IMR-90 (cell line): ENCODE measurements around the gene POLR3A. TPM values are rescaled to one million over a fixed set of nuclear protein-coding genes. Genes with fewer than 3 reads are reported as not detected.
A peak's percentile ranks its signal among the peaks of the same experiment; 100 is the strongest.

Experiments
- ATAC-seq: fragments of 200-7000 bp; cut with Tn5 transposase; 2 replicates; pipeline ENCODE4 v1.9.1; 2020; ENCODE audit warnings: low read depth, mild to moderate bottlenecking, moderate library complexity
- BruUV-seq: library from RNA; stranded (reverse); fragments of 400-500 nt; replicated peaks from 2 replicates; lab custom pipeline; 2021; lab: Mats Ljungman, UMichigan
- CTCF ChIA-PET: fragments of 300-600 bp; formaldehyde crosslinking; extraction: SDS; loops from one replicate; lab custom pipeline; 2021; ENCODE audit warnings: antibody characterized with exemption; lab: Yijun Ruan, JAX
- POLR2A ChIA-PET: fragments of 300-600 bp; sonication (Branson Sonifier 250); formaldehyde crosslinking; loops from one replicate; lab custom pipeline; 2022; ENCODE audit warnings: antibody characterized with exemption; ENCODE audit not compliant: unreplicated experiment; lab: Charles Lee
- DNase-seq: peaks from one replicate; pipeline ENCODE4 v3.0.0; 2013
- H2AFZ ChIP-seq: replicated peaks from 2 replicates; pipeline ENCODE3; 2013; ENCODE audit warnings: low read length, mild to moderate bottlenecking; ENCODE audit not compliant: poor library complexity
- H2AK5ac ChIP-seq: 2 replicates; pipeline ENCODE4 v1.6.1; 2013; ENCODE audit warnings: low read depth, low read length, inconsistent platforms
- H2AK9ac ChIP-seq: replicated peaks from 2 replicates; pipeline ENCODE3; 2013; ENCODE audit warnings: mild to moderate bottlenecking, low read depth, low read length, moderate library complexity; ENCODE audit not compliant: poor library complexity
- H2BK120ac ChIP-seq: 2 replicates; pipeline ENCODE4 v1.6.1; 2013; ENCODE audit warnings: low read depth, low read length, inconsistent platforms
- H2BK15ac ChIP-seq: 3 replicates; pipeline ENCODE4 v1.6.1; 2013; ENCODE audit warnings: low read depth, low read length, inconsistent platforms
- H2BK20ac ChIP-seq: 2 replicates; pipeline ENCODE4 v1.6.1; 2013; ENCODE audit warnings: low read depth, mild to moderate bottlenecking, inconsistent platforms, low read length, moderate library complexity
- H2BK5ac ChIP-seq: 2 replicates; pipeline ENCODE4 v1.6.1; 2013; ENCODE audit warnings: mild to moderate bottlenecking, low read depth, low read length, inconsistent platforms; ENCODE audit not compliant: poor library complexity, severe bottlenecking
- H3K14ac ChIP-seq: replicated peaks from 2 replicates; pipeline ENCODE4 v1.6.1; 2013; ENCODE audit warnings: low read depth, low read length, inconsistent platforms
- H3K18ac ChIP-seq: 2 replicates; pipeline ENCODE4 v1.6.1; 2013; ENCODE audit warnings: low read depth, low read length, control low read depth
- H3K23ac ChIP-seq: 2 replicates; pipeline ENCODE4 v1.6.1; 2013; ENCODE audit warnings: low read depth, low read length, inconsistent platforms
- H3K27ac ChIP-seq: 2 replicates; pipeline ENCODE4 v1.5.1; 2013; ENCODE audit warnings: mild to moderate bottlenecking, control low read depth, low read length; ENCODE audit not compliant: insufficient read depth
- H3K27me3 ChIP-seq: 2 replicates; pipeline ENCODE4 v1.6.1; 2013; ENCODE audit warnings: low read length; ENCODE audit not compliant: control insufficient read depth, insufficient read depth
- H3K36me3 ChIP-seq: 2 replicates; pipeline ENCODE4 v1.6.1; 2013; ENCODE audit warnings: low read length, mixed read lengths; ENCODE audit not compliant: control insufficient read depth, insufficient read depth
- H3K4ac ChIP-seq: 2 replicates; pipeline ENCODE4 v1.6.1; 2013; ENCODE audit warnings: low read depth, low read length, inconsistent platforms
- H3K4me1 ChIP-seq: 2 replicates; pipeline ENCODE4 v1.6.1; 2013; ENCODE audit warnings: low read length, mixed read lengths; ENCODE audit not compliant: control insufficient read depth, insufficient read depth
- H3K4me2 ChIP-seq: 2 replicates; pipeline ENCODE4 v1.6.1; 2013; ENCODE audit warnings: low read depth, mild to moderate bottlenecking, control low read depth, low read length, moderate library complexity
- H3K4me3 ChIP-seq: 2 replicates; pipeline ENCODE4 v1.5.1; 2013; ENCODE audit warnings: low read depth, mild to moderate bottlenecking, control low read depth, low read length, moderate library complexity; ENCODE audit not compliant: insufficient read depth
- H3K56ac ChIP-seq: 2 replicates; pipeline ENCODE4 v1.6.1; 2013; ENCODE audit warnings: low read length, inconsistent platforms; ENCODE audit not compliant: insufficient read depth; ENCODE audit errors: extremely low read depth
- H3K79me1 ChIP-seq, 2 experiments: 2 replicates each; pipeline ENCODE4 v1.6.1; 2013; ENCODE audit warnings: low read length in 2 of 2, inconsistent platforms in 1 of 2, low read depth in 1 of 2
- H3K9ac ChIP-seq: 2 replicates; pipeline ENCODE4 v1.6.1; 2013; ENCODE audit warnings: low read depth, low read length, control low read depth
- H3K9me1 ChIP-seq: 2 replicates; pipeline ENCODE4 v1.6.1; 2013; ENCODE audit warnings: low read length, inconsistent platforms; ENCODE audit not compliant: insufficient read depth
- H3K9me3 ChIP-seq: 2 replicates; pipeline ENCODE4 v1.6.1; 2013; ENCODE audit warnings: low read length; ENCODE audit not compliant: control insufficient read depth, insufficient read depth
- H4K20me1 ChIP-seq: 2 replicates; pipeline ENCODE4 v1.6.1; 2013; ENCODE audit warnings: low read length, inconsistent platforms; ENCODE audit not compliant: insufficient read depth
- H4K5ac ChIP-seq: 2 replicates; pipeline ENCODE4 v1.6.1; 2013; ENCODE audit warnings: mild to moderate bottlenecking, low read depth, low read length, control low read depth
- H4K8ac ChIP-seq, 2 experiments: 2 replicates each; pipeline ENCODE4 v1.6.1; 2013; ENCODE audit warnings: low read depth in 2 of 2, low read length in 2 of 2, control low read depth in 1 of 2, inconsistent platforms in 1 of 2
- H4K91ac ChIP-seq: 2 replicates; pipeline ENCODE4 v1.6.1; 2013; ENCODE audit warnings: low read depth, low read length, inconsistent platforms; ENCODE audit not compliant: insufficient read depth
- CEBPB ChIP-seq: IDR thresholded peaks from 2 replicates; pipeline ENCODE4 v1.6.1; 2012; ENCODE audit warnings: low read depth, low read length, improper control_type of control experiment
- FOS ChIP-seq: fragments of 150-350 bp; IDR thresholded peaks from 2 replicates; pipeline ENCODE4 v1.6.1; 2016; ENCODE audit warnings: low read depth, low read length
- MXI1 ChIP-seq: IDR thresholded peaks from 2 replicates; pipeline ENCODE4 v1.6.1; 2012; ENCODE audit warnings: low read depth, mild to moderate bottlenecking, low read length, moderate library complexity, borderline replicate concordance
- NFE2L2 ChIP-seq: fragments of 150-350 bp; IDR thresholded peaks from 2 replicates; pipeline ENCODE4 v1.6.1; 2016; ENCODE audit warnings: low read depth, mild to moderate bottlenecking, low read length
- POLR2A ChIP-seq: IDR thresholded peaks from 2 replicates; pipeline ENCODE4 v1.6.1; 2012; ENCODE audit warnings: mild to moderate bottlenecking, low read depth, low read length
- RCOR1 ChIP-seq: IDR thresholded peaks from 2 replicates; pipeline ENCODE4 v1.6.1; 2012; ENCODE audit warnings: mild to moderate bottlenecking, low read length, improper control_type of control experiment; ENCODE audit not compliant: insufficient replicate concordance
- RFX5 ChIP-seq: IDR thresholded peaks from 2 replicates; pipeline ENCODE4 v1.8.0; 2012; ENCODE audit warnings: low read depth, mild to moderate bottlenecking, low read length, moderate library complexity
- SMC3 ChIP-seq: fragments of 150-350 bp; IDR thresholded peaks from 2 replicates; pipeline ENCODE4 v1.6.1; 2016; ENCODE audit warnings: low read depth, mild to moderate bottlenecking, antibody characterized with exemption, low read length, moderate library complexity
- WGBS, 2 experiments: methylation state at CpG; one replicate each; pipeline versions ENCODE4 v1.1.5 to v1.1.7; 2013; ENCODE audit warnings: missing lambda C conversion rate in 2 of 2; ENCODE audit not compliant: insufficient read length in 1 of 2; ENCODE audit errors: extremely low coverage in 2 of 2; 5-methylcytosine and 5-hydroxymethylcytosine counted together
- dilution Hi-C: fragments of 300-500 bp; cut with HindIII; formaldehyde crosslinking; loops from one replicate; pipeline ENCODE4 v1.14.3; 2018; ENCODE audit warnings: low sequenced_read_pairs; ENCODE audit not compliant: unreplicated experiment
- in situ Hi-C: fragments of 300-500 bp; cut with MboI; formaldehyde crosslinking; loops from 3 replicates; pipeline ENCODE4 v1.14.3; 2019; ENCODE audit warnings: low sequenced_read_pairs, inconsistent platforms, mixed read lengths
- intact Hi-C: fragments of 100-400 bp; cut with micrococcal nuclease; formaldehyde crosslinking; loops from 2 replicates; pipeline ENCODE4 v1.10.0; 2022
- polyA plus RNA-seq, 3 experiments: library from polyadenylated mRNA; depleted of rRNA; stranded (reverse); fragments of >200 nt; gene quantifications; 2 replicates each; pipeline ENCODE4 v1.2.3, GENCODE V29; 2012; ENCODE audit warnings: low replicate concordance in 1 of 3
- total RNA-seq: library from RNA; depleted of rRNA; stranded (reverse); fragments of >200 nt; gene quantifications from 2 replicates; pipeline ENCODE4 v1.2.3, GENCODE V29; 2012
- TF ChIP-seq, protein P1 (sequence below): fragments of 150-350 bp; IDR thresholded peaks from 2 replicates; pipeline ENCODE4 v1.6.1; 2017; ENCODE audit warnings: mild to moderate bottlenecking, antibody characterized with exemption, low read length, low read depth

The POLR3A gene
- total and polyA plus RNA-seq, 2 of the 4 experiments (the other 2 are of a cell fraction), result 11.9 to 24.4 TPM

- no peak overlapping the region for H2BK120ac ChIP-seq
- BruUV-seq, result no TSS peak
- no peak overlapping the region for H3K14ac ChIP-seq
- H2BK15ac ChIP-seq, result no peak overlapping the region
- no peak overlapping the region for H2AK9ac ChIP-seq
- ATAC-seq, result no peak
- no peak overlapping the region for H4K5ac ChIP-seq
- H3K4me1 ChIP-seq, result no peaks in the 10 kb centered on the region
- dilution Hi-C loops, result no loop called here
- H3K27me3 ChIP-seq, result no peaks in the 10 kb centered on the region
- H3K56ac ChIP-seq, result no peak overlapping the region
- H3K9ac ChIP-seq, result no peak overlapping the region
- no peak overlapping the region for H2AK5ac ChIP-seq
- WGBS, 2 experiments, result 100% methylated on average over 1 of the region's 4 CpGs; no CpG with 5 or more reads in 1 of the 2 experiments
- DNase-seq, result peak; percentile 9
- H3K18ac ChIP-seq, result no peak overlapping the region
- no peak overlapping the region for H3K4ac ChIP-seq
- no peaks in the 10 kb centered on the region; a peak in 2 of 4 replicates for H3K79me1 ChIP-seq
- H3K4me3 ChIP-seq, result no peak overlapping the region
- no peak overlapping the region for H3K27ac ChIP-seq
- H2BK20ac ChIP-seq, result no peak overlapping the region
- in situ Hi-C loops, result no loop called here
- TF ChIP-seq SMC3 (no peak), NFE2L2 (no peak), POLR2A (no peak), CEBPB (no peak), MXI1 (no peak), RFX5 (no peak), RCOR1 (no peak), FOS (no peak)
- TF ChIP-seq, protein P1, sequence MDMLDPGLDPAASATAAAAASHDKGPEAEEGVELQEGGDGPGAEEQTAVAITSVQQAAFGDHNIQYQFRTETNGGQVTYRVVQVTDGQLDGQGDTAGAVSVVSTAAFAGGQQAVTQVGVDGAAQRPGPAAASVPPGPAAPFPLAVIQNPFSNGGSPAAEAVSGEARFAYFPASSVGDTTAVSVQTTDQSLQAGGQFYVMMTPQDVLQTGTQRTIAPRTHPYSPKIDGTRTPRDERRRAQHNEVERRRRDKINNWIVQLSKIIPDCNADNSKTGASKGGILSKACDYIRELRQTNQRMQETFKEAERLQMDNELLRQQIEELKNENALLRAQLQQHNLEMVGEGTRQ, result no peak
- no peak overlapping the region for H3K4me2 ChIP-seq
- no peaks in the 10 kb centered on the region for H3K9me3 ChIP-seq
- ChIA-PET CTCF (interaction anchor here (0.9 kb wide), 1 partner anchor 11 kb away, joined by 3 read pairs; no protein-coding TSS in a partner anchor), POLR2A (no interaction called here)
- H3K23ac ChIP-seq, result no peak overlapping the region
- peaks cover 55% of the 10 kb centered on the region for H3K36me3 ChIP-seq
- H4K20me1 ChIP-seq, result no peaks in the 10 kb centered on the region
- no peak overlapping the region for H4K91ac ChIP-seq
- H3K9me1 ChIP-seq, result no peaks in the 10 kb centered on the region
- no peak overlapping the region for H4K8ac ChIP-seq
- H2BK5ac ChIP-seq, result no peak overlapping the region
- H2AFZ ChIP-seq, result no peak overlapping the region
- intact Hi-C loops, result no loop called here
These were observed 26.6 kb downstream of the POLR3A start for GRCh38 chr10:78002541-78003288.
